GM12872 (cell line): ENCODE data around the gene PRDM16.

ENCODE experiments used
- CTCF ChIP-seq: IDR thresholded peaks from 3 replicates; pipeline ENCODE4 v1.5.1; 2011; ENCODE audit warnings: low read depth, mild to moderate bottlenecking, low read length, moderate library complexity; ENCODE audit not compliant: insufficient read depth

The PRDM16 gene

DNA sequence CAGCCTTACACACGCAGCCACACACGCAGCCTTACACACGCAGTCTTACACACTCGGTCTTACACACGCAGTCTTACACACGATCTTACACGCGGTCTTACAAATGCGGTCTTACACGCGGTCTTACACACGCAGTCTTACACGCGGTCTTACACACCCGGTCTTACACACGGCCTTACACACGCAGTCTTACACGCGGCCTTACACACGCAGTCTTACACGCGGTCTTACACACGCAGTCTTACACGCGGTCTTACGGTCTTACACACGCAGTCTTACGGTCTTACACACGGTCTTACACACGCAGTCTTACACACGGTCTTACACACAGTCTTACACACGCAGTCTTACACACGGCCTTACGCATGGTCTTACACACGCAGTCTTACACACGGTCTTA is 111.9 kb downstream of the PRDM16 start:
- no peak for TF ChIP-seq CTCF

- no peak for TF ChIP-seq CTCF
Measured at GRCh38 chr1:3181956-3182355, 113.0 kb downstream of the PRDM16 start.

GRCh38 chr1:3183411-3183810 is 114.4 kb downstream of the PRDM16 start:
- no peak for TF ChIP-seq CTCF

DNA sequence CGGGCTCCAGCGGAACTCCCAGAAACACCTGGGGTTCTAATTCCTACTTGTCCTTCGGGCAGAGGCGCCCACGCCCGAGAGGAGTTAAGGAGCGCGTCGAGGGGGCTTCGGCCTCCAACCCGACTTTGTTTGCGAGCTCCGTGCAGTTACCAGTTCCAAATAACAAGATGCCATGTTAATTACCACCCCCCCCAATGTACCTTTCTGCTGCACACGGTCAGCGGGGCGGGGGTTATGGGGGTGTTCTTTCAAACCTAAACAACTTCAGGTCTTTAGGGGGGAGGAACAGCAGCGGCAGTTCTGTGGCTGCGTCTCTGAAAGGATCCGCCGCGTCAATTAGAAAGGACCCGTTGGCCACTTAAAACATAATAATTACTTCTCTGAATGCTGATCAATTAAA is 114.8 kb downstream of the PRDM16 start:
- TF ChIP-seq CTCF: no peak

GRCh38 chr1:3184666-3185065 is 115.7 kb downstream of the PRDM16 start:
- no peak for TF ChIP-seq CTCF

GRCh38 chr1:3185896-3186525 is 117.0 kb downstream of the PRDM16 start:
- no peak for TF ChIP-seq CTCF

- TF ChIP-seq CTCF: no peak
Measured at GRCh38 chr1:3186526-3186921, 117.5 kb downstream of the PRDM16 start.
